Keratinocyte (primary cell): ENCODE measurements around the gene CFAP54.

Experiments used
- EZH2 ChIP-seq: IDR thresholded peaks from one replicate; pipeline ENCODE4 v1.6.1; 2012; ENCODE audit warnings: inconsistent platforms, mild to moderate bottlenecking, low read length, moderate library complexity
- TF ChIP-seq, protein P1 (sequence below), 3 experiments: IDR thresholded peaks in 1 of 3; conservative IDR thresholded peaks in 1 of 3; optimal IDR thresholded peaks in 1 of 3; 2 replicates in 2 of 3; 3 replicates in 1 of 3; pipeline versions ENCODE3 to v1.5.1; 2011; ENCODE audit warnings: low read length in 3 of 3, mild to moderate bottlenecking in 3 of 3, moderate library complexity in 2 of 3, control low read depth in 1 of 3, inconsistent platforms in 1 of 3; ENCODE audit not compliant: insufficient read depth in 2 of 3; ENCODE audit errors: extremely low read depth in 1 of 3

DNA sequence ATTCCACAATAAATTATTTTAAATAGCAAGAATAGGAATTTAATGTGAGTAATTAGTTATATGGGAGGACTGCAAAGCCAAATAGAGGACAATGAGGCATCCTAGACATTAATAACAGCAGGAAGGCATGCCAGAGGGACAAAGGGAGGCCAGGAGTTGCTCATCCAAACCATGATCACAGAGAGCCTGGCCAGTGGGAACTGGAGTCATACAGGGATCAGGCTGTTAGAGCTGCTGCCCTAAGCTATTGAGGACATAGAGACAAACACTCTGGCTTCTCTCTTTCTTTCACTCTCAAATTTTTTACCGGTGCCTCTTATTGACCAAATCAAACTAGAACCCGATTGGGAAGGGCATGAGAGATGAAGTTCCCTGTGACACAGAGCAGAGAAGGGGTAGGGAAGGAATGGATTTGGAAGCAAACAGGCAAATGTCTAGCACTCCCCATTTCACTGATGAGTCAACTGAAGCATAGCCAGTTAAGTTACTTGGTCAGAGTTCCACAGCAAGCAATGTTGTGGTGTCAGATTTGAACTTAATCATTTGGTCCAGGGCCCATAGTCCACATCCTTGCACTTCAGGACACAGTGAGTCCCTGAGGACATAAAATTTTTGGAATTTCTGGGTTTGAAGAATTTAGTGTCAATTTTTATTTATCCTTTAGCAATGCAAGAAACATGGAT lies 17.9 kb upstream of the CFAP54 start:
- TF ChIP-seq, protein P1, sequence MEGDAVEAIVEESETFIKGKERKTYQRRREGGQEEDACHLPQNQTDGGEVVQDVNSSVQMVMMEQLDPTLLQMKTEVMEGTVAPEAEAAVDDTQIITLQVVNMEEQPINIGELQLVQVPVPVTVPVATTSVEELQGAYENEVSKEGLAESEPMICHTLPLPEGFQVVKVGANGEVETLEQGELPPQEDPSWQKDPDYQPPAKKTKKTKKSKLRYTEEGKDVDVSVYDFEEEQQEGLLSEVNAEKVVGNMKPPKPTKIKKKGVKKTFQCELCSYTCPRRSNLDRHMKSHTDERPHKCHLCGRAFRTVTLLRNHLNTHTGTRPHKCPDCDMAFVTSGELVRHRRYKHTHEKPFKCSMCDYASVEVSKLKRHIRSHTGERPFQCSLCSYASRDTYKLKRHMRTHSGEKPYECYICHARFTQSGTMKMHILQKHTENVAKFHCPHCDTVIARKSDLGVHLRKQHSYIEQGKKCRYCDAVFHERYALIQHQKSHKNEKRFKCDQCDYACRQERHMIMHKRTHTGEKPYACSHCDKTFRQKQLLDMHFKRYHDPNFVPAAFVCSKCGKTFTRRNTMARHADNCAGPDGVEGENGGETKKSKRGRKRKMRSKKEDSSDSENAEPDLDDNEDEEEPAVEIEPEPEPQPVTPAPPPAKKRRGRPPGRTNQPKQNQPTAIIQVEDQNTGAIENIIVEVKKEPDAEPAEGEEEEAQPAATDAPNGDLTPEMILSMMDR (optimal IDR thresholded peaks at IDR 0.05 in 1 of 3, IDR thresholded peaks at IDR 0.05 in 1 of 3, conservative IDR thresholded peaks at IDR 0.05 in 1 of 3; ENCODE audit: extremely low read depth in 1 of 3, insufficient read depth in 2 of 3, low read length in 3 of 3), result no peak
- no peak for TF ChIP-seq EZH2
